ENCODE results near the gene TMEM238. TPM values are rescaled to one million over a fixed set of nuclear protein-coding genes. Genes with fewer than 3 reads are reported as not detected.

Gene TMEM238, protein sequence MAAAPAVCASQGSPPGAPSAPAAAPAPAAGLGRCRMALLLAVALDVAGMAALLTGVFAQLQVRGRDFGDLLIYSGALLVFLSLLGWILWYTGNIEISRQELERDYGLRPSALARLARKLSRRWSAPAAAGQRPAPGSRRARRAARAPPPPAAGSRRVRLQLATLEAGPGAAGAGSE
- polyA plus RNA-seq (2013) = 0.50 and 0.52 TPM in 2 replicates

DNA sequence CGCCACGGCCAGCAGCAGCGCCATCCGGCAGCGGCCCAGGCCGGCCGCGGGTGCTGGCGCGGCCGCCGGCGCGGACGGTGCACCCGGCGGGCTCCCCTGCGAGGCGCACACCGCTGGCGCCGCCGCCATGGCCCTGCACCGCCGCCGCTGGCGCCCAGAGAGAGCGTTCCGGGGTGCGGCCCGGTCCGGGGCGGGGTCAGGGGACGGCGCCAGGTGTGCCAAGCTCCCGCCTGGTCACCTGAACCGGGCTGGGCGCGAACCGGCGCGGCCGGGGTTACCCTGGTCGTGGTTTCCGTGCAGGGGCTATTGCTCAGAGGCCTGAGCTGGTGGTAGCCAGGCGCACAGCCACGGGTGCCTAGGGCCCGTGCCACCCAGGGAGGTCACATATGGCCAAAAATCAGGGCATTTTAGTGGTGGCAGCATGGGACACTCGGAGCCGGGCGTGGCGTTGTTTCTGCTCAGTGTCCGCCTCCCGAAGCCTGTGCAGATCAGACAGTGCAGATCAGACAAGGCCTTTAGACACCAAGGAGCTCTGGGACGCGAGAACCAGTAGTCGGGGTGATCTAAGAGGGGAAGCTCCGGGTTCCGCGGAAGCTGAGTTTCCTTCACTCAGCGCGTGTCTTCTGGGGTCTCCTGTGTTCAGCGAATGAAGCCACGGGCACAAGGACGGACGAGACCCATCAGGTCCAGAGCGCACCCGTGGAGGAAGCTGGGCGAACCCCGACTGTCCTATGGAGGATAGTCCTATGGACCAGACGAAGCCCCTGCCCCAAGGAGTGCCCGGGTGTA, at the start of gene TMEM238:
Gene TMEM238, minus strand, starts transcription at position 162 of the 789 bp plus-strand sequence. Its CDS starts 33 bp downstream, at position 129.
- Histone ChIP-seq H2AK5ac (ENCODE audit: low read length) (peak within 1 kb of the TSS; percentile 61), H3K79me2 (ENCODE audit: control insufficient read depth, insufficient read depth, low read length, poor library complexity) (peaks cover 28% of the 10 kb centered on the region), H3K14ac (ENCODE audit: low read length) (peak within 1 kb of the TSS; percentile 88), H3K9me3 (ENCODE audit: insufficient read depth, low read depth, low read length) (no peaks in the 10 kb centered on the region), H2BK120ac (ENCODE audit: insufficient read depth, low read length, poor library complexity) (peak within 1 kb of the TSS; percentile 83), H2BK12ac (ENCODE audit: low read length) (peak within 1 kb of the TSS; percentile 67), H2BK5ac (ENCODE audit: low read depth, low read length, poor library complexity) (peak within 1 kb of the TSS; percentile 34), H3K4me3 (ENCODE audit: low read depth, low read length) (peak within 1 kb of the TSS; percentile 72), H3K9ac (ENCODE audit: low read length) (peak within 1 kb of the TSS; percentile 54), H2AFZ (ENCODE audit: insufficient read depth, low read length, poor library complexity) (peak within 1 kb of the TSS; percentile 90), H3K27ac (ENCODE audit: low read depth, low read length) (peak within 1 kb of the TSS; percentile 59), H3K4me2 (ENCODE audit: low read length) (peak within 1 kb of the TSS; percentile 91), H3K18ac (ENCODE audit: low read length) (peak within 1 kb of the TSS; percentile 71), H4K12ac (ENCODE audit: low read depth, low read length) (peak within 1 kb of the TSS; percentile 87), H4K8ac (ENCODE audit: low read depth, low read length) (peak within 1 kb of the TSS; percentile 92), H3K27me3 (ENCODE audit: insufficient read depth, low read length) (no peaks in the 10 kb centered on the region), H3K79me1 (ENCODE audit: low read length) (peaks cover 16% of the 10 kb centered on the region), H3K36me3 (ENCODE audit: control insufficient read depth in 1 of 2, insufficient read depth in 2 of 2, low read length in 2 of 2) (peaks cover 29 to 31% of the 10 kb centered on the region in 2 experiments), H3K4ac (ENCODE audit: low read depth, low read length) (peak within 1 kb of the TSS; percentile 68), H3K23ac (ENCODE audit: low read length) (no peak within 1 kb of the TSS), H4K91ac (ENCODE audit: low read depth, low read length) (peak within 1 kb of the TSS; percentile 86), H3K4me1 (ENCODE audit: control insufficient read depth in 1 of 2, insufficient read depth in 2 of 2, low read length in 2 of 2) (peaks cover 34% of the 10 kb centered on the region in 2 experiments)
- WGBS (ENCODE audit: extremely low coverage, insufficient coverage, insufficient read length) = no CpG with 5 or more reads among the region's 72 CpGs
- DNase-seq = no peak

DNA sequence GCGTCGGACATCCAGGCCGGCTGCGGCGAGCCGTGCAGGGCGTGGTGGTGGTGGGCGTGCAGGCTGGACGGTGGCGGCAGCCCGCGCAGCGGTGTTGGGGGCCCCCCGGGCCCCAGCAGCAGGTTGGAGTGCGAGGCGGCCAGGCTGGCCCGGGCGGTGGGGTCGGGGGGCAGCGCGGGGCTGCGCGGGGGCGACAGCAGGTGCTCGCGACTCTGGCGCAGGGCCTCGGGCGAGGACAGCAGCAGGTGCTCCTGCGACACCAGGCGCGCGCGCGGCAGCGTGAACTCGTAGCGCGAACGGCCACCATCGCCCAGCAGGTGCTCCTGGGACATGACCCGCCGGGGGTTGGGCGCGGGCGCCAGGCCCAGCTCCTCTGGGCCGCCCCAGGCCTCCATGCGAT, 49.2 kb upstream of the TMEM238 start:
- no peak for DNase-seq
- Histone ChIP-seq H3K27ac (ENCODE audit: low read depth, low read length) (no peak overlapping the region), H3K4me2 (ENCODE audit: low read length) (no peak overlapping the region), H4K91ac (ENCODE audit: low read depth, low read length) (no peak overlapping the region), H3K4ac (ENCODE audit: low read depth, low read length) (no peak overlapping the region), H3K23ac (ENCODE audit: low read length) (no peak overlapping the region), H4K12ac (ENCODE audit: low read depth, low read length) (no peak overlapping the region), H2AK5ac (ENCODE audit: low read length) (no peak overlapping the region), H2BK12ac (ENCODE audit: low read length) (no peak overlapping the region), H4K8ac (ENCODE audit: low read depth, low read length) (no peak overlapping the region), H3K9ac (ENCODE audit: low read length) (no peak overlapping the region), H3K9me3 (ENCODE audit: insufficient read depth, low read depth, low read length) (peaks cover 24% of the 10 kb centered on the region), H3K4me3 (ENCODE audit: low read depth, low read length) (no peak overlapping the region), H3K18ac (ENCODE audit: low read length) (no peak overlapping the region), H3K4me1 (ENCODE audit: control insufficient read depth in 1 of 2, insufficient read depth in 2 of 2, low read length in 2 of 2) (no peaks in the 10 kb centered on the region), H2AFZ (ENCODE audit: insufficient read depth, low read length, poor library complexity) (no peak overlapping the region), H3K36me3 (ENCODE audit: control insufficient read depth in 1 of 2, insufficient read depth in 2 of 2, low read length in 2 of 2) (no peaks in the 10 kb centered on the region), H3K79me1 (ENCODE audit: low read length) (no peaks in the 10 kb centered on the region), H3K27me3 (ENCODE audit: insufficient read depth, low read length) (no peaks in the 10 kb centered on the region), H3K14ac (ENCODE audit: low read length) (no peak overlapping the region), H3K79me2 (ENCODE audit: control insufficient read depth, insufficient read depth, low read length, poor library complexity) (no peaks in the 10 kb centered on the region), H2BK5ac (ENCODE audit: low read depth, low read length, poor library complexity) (no peak overlapping the region), H2BK120ac (ENCODE audit: insufficient read depth, low read length, poor library complexity) (no peak overlapping the region)
- no CpG with 5 or more reads among the region's 48 CpGs for WGBS (ENCODE audit: extremely low coverage, insufficient coverage, insufficient read length)

DNA sequence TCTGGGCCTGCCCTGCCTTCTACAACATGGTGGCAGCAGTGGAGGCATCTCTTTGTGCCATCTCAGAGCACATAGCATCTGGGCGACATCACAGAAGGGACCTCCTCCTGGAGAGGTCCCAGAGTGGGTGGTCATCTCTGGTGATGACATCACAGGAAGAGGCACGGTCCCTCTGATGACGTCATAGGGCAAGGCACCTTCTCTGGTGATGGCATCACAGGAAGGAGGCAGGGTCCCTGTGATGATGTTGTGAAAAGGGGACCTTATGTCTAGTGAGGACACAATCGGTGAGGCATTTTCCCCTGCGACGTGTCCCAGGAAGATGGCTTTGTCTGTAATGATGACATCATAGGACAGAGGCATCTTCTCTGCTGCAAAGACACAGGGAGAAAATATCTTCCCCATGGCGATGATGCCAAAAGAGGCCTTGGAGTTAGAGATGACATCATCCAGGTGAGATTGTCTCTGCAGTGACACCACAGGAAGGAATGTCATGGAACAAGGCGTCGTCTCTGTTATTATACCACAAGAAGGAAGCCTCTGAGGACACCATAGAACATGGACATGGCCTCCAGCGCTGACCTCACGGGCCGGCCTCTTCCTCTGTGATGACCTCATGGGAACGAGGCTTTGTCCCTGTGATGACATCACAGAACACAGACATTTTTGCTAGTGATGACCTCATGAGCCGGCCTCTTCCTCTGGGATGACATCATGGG, 48.3 kb upstream of the TMEM238 start:
- Histone ChIP-seq H3K23ac (ENCODE audit: low read length) (no peak overlapping the region), H2BK5ac (ENCODE audit: low read depth, low read length, poor library complexity) (no peak overlapping the region), H2BK12ac (ENCODE audit: low read length) (no peak overlapping the region), H3K14ac (ENCODE audit: low read length) (no peak overlapping the region), H3K4ac (ENCODE audit: low read depth, low read length) (no peak overlapping the region), H3K4me2 (ENCODE audit: low read length) (no peak overlapping the region), H4K12ac (ENCODE audit: low read depth, low read length) (no peak overlapping the region), H3K27me3 (ENCODE audit: insufficient read depth, low read length) (no peaks in the 10 kb centered on the region), H3K36me3 (ENCODE audit: control insufficient read depth in 1 of 2, insufficient read depth in 2 of 2, low read length in 2 of 2) (no peaks in the 10 kb centered on the region), H3K27ac (ENCODE audit: low read depth, low read length) (no peak overlapping the region), H2AK5ac (ENCODE audit: low read length) (no peak overlapping the region), H3K9ac (ENCODE audit: low read length) (no peak overlapping the region), H2BK120ac (ENCODE audit: insufficient read depth, low read length, poor library complexity) (no peak overlapping the region), H4K8ac (ENCODE audit: low read depth, low read length) (no peak overlapping the region), H3K9me3 (ENCODE audit: insufficient read depth, low read depth, low read length) (peaks cover 24% of the 10 kb centered on the region), H3K79me1 (ENCODE audit: low read length) (no peaks in the 10 kb centered on the region), H3K4me3 (ENCODE audit: low read depth, low read length) (no peak overlapping the region), H3K79me2 (ENCODE audit: control insufficient read depth, insufficient read depth, low read length, poor library complexity) (no peaks in the 10 kb centered on the region), H2AFZ (ENCODE audit: insufficient read depth, low read length, poor library complexity) (no peak overlapping the region), H4K91ac (ENCODE audit: low read depth, low read length) (no peak overlapping the region), H3K4me1 (ENCODE audit: control insufficient read depth in 1 of 2, insufficient read depth in 2 of 2, low read length in 2 of 2) (no peaks in the 10 kb centered on the region), H3K18ac (ENCODE audit: low read length) (no peak overlapping the region)
- WGBS (ENCODE audit: extremely low coverage, insufficient coverage, insufficient read length) = no CpG with 5 or more reads among the region's 14 CpGs
- DNase-seq = peak; percentile 15 to 57

DNA sequence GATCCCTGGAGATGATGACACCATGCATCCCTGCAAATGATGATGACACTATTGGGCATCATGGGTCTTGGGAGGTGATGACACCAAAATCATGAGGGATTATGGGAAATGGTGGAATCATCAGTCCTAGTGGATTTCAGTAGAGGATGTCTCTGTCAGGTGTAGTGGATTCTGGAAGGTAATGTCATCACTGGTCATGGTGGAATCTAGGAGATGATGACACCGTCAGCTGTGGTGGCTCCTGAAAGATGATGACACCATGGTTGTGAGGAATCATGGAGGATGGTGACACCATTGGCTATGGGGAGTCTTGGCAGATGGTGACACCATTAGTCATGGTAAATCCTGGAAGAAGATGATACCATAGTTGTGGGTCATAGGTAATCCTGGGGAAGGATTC, 47.1 kb upstream of the TMEM238 start:
- no peak for DNase-seq
- no peak overlapping the region for H2BK120ac ChIP-seq (ENCODE audit: insufficient read depth, low read length, poor library complexity)
- H3K23ac ChIP-seq (ENCODE audit: low read length) = no peak overlapping the region
- no peak overlapping the region for H3K4me3 ChIP-seq (ENCODE audit: low read depth, low read length)
- WGBS (ENCODE audit: extremely low coverage, insufficient coverage, insufficient read length) = no CpG with 5 or more reads among the region's 1 CpG
- no peak overlapping the region for H3K9ac ChIP-seq (ENCODE audit: low read length)
- no peak overlapping the region for H2AFZ ChIP-seq (ENCODE audit: insufficient read depth, low read length, poor library complexity)
- H3K36me3 ChIP-seq (ENCODE audit: control insufficient read depth in 1 of 2, insufficient read depth in 2 of 2, low read length in 2 of 2) = no peaks in the 10 kb centered on the region
- H3K4me1 ChIP-seq (ENCODE audit: control insufficient read depth in 1 of 2, insufficient read depth in 2 of 2, low read length in 2 of 2) = no peaks in the 10 kb centered on the region
- no peak overlapping the region for H3K4ac ChIP-seq (ENCODE audit: low read depth, low read length)
- no peak overlapping the region for H4K12ac ChIP-seq (ENCODE audit: low read depth, low read length)
- no peak overlapping the region for H2AK5ac ChIP-seq (ENCODE audit: low read length)
- no peak overlapping the region for H4K91ac ChIP-seq (ENCODE audit: low read depth, low read length)
- peaks cover 24% of the 10 kb centered on the region for H3K9me3 ChIP-seq (ENCODE audit: insufficient read depth, low read depth, low read length)
- H3K14ac ChIP-seq (ENCODE audit: low read length) = no peak overlapping the region
- no peaks in the 10 kb centered on the region for H3K27me3 ChIP-seq (ENCODE audit: insufficient read depth, low read length)
- no peak overlapping the region for H3K18ac ChIP-seq (ENCODE audit: low read length)
- no peak overlapping the region for H4K8ac ChIP-seq (ENCODE audit: low read depth, low read length)
- no peaks in the 10 kb centered on the region for H3K79me2 ChIP-seq (ENCODE audit: control insufficient read depth, insufficient read depth, low read length, poor library complexity)
- H3K27ac ChIP-seq (ENCODE audit: low read depth, low read length) = no peak overlapping the region
- H2BK5ac ChIP-seq (ENCODE audit: low read depth, low read length, poor library complexity) = no peak overlapping the region
- no peaks in the 10 kb centered on the region for H3K79me1 ChIP-seq (ENCODE audit: low read length)
- H3K4me2 ChIP-seq (ENCODE audit: low read length) = no peak overlapping the region
- H2BK12ac ChIP-seq (ENCODE audit: low read length) = no peak overlapping the region
